GM04503 (cell line): ENCODE results near the gene MTMR3.

Experiments
- DNase-seq: peaks from one replicate; pipeline ENCODE4 v3.0.0-alpha.2; 2012; ENCODE audit warnings: low read depth

Gene MTMR3

GRCh38 chr22:29916007-29916544, 33.1 kb downstream of the MTMR3 start:
- no peak for DNase-seq

- no peak for DNase-seq
These were observed 34.3 kb downstream of the MTMR3 start for GRCh38 chr22:29917052-29917902.

- no peak for DNase-seq
These were observed 42.4 kb downstream of the MTMR3 start for GRCh38 chr22:29925402-29925801.

- DNase-seq, result no peak
These were observed 43.1 kb downstream of the MTMR3 start for GRCh38 chr22:29926057-29926456.

GRCh38 chr22:29932136-29932535, 49.2 kb downstream of the MTMR3 start:
- no peak for DNase-seq

GRCh38 chr22:29933619-29934018, 50.6 kb downstream of the MTMR3 start:
- no peak for DNase-seq

GRCh38 chr22:29934596-29934995, 51.6 kb downstream of the MTMR3 start:
- DNase-seq, result no peak

- DNase-seq, result no peak
These were observed 53.2 kb downstream of the MTMR3 start for GRCh38 chr22:29936186-29936585.

GRCh38 chr22:29937940-29938693, 55.1 kb downstream of the MTMR3 start:
- no peak for DNase-seq

- DNase-seq, result no peak
These were observed 57.6 kb downstream of the MTMR3 start for GRCh38 chr22:29940526-29940925.

- no peak for DNase-seq
These were observed 61.4 kb downstream of the MTMR3 start for GRCh38 chr22:29944339-29944738.

GRCh38 chr22:29945435-29945834, 62.5 kb downstream of the MTMR3 start:
- no peak for DNase-seq

GRCh38 chr22:29946220-29946619, 63.2 kb downstream of the MTMR3 start:
- DNase-seq, result no peak

- peak; percentile 11 for DNase-seq
These were observed 64.7 kb downstream of the MTMR3 start for GRCh38 chr22:29947410-29948384.

GRCh38 chr22:29948385-29948769, 65.4 kb downstream of the MTMR3 start:
- DNase-seq, result no peak

- DNase-seq, result no peak
These were observed 66.9 kb downstream of the MTMR3 start for GRCh38 chr22:29949872-29950271.

GRCh38 chr22:29951791-29952413, 68.9 kb downstream of the MTMR3 start:
- no peak for DNase-seq

GRCh38 chr22:29954203-29954855, 71.4 kb downstream of the MTMR3 start:
- DNase-seq, result no peak

GRCh38 chr22:29956680-29957079, 73.7 kb downstream of the MTMR3 start:
- DNase-seq, result no peak

GRCh38 chr22:29958170-29958569, 75.2 kb downstream of the MTMR3 start:
- no peak for DNase-seq

- no peak for DNase-seq
These were observed 81.8 kb downstream of the MTMR3 start for GRCh38 chr22:29964776-29965175.
